Measurements from ENCODE around the gene EXOC3.

Gene EXOC3

GRCh38 chr5:478982-479535 is 36.1 kb downstream of the EXOC3 start:
- no peaks in the 10 kb centered on the region for H3K36me3 ChIP-seq (ENCODE audit: control insufficient read depth in 1 of 2, insufficient read depth in 2 of 2, low read length in 2 of 2)
- H3K27ac ChIP-seq (ENCODE audit: low read depth, low read length), result no peak overlapping the region
- H3K9me3 ChIP-seq (ENCODE audit: control insufficient read depth in 1 of 2, low read length in 2 of 2), result no peaks in the 10 kb centered on the region
- no peak overlapping the region for H3K9ac ChIP-seq (ENCODE audit: low read depth in 1 of 2, low read length in 2 of 2)
- H3K4me1 ChIP-seq (ENCODE audit: control insufficient read depth in 1 of 2, insufficient read depth in 2 of 2, low read length in 2 of 2), result peaks cover 13 to 15% of the 10 kb centered on the region in 2 donors
- H3K4me3 ChIP-seq (ENCODE audit: low read depth in 1 of 2, low read length in 2 of 2), result no peak overlapping the region
- peaks cover 31 to 78% of the 10 kb centered on the region in 2 donors for H3K27me3 ChIP-seq (ENCODE audit: control insufficient read depth in 1 of 2, insufficient read depth in 2 of 2, low read length in 2 of 2)

DNA sequence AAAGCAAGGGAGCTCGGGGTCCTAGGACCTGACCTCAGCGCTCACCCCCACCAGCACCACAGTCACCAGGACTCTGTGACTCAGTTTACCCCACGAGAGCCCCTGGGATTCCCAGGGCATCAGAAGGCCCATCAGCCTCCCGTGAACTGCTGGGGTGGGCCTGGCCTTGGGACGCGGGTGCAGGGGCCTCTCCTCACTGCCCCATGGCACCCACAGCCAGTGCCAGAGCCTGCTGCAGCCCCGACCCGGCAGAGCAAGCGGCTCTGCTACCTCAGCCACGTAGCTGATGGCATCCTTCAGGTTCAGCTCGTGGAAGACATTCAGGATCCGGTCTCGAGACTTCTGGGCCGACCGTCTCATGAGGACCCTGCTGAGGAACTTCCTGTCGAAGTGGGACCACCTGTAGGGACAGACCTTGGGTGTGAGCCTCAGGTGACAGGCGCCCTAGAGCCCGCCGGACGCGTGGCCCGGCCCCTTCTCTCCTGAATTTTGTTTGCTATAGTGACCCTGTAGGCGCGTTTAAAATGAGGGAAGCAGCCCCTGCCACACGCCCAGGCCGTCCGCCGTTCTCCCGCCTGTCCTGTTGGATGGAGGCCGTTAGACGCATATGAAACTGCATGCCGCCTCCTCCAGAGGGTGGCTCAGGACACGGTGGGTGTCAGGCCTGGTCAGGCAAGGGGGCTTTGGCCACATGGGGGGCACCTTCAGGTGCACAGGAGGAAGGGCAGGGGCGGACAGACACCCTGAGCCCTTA is 36.8 kb downstream of the EXOC3 start:
- Histone ChIP-seq H3K27ac (ENCODE audit: low read depth, low read length) (no peak overlapping the region), H3K9me3 (ENCODE audit: control insufficient read depth in 1 of 2, low read length in 2 of 2) (no peaks in the 10 kb centered on the region), H3K36me3 (ENCODE audit: control insufficient read depth in 1 of 2, insufficient read depth in 2 of 2, low read length in 2 of 2) (no peaks in the 10 kb centered on the region), H3K27me3 (ENCODE audit: control insufficient read depth in 1 of 2, insufficient read depth in 2 of 2, low read length in 2 of 2) (peaks cover 31 to 82% of the 10 kb centered on the region in 2 donors), H3K4me1 (ENCODE audit: control insufficient read depth in 1 of 2, insufficient read depth in 2 of 2, low read length in 2 of 2) (peaks cover 11 to 15% of the 10 kb centered on the region in 2 donors), H3K4me3 (ENCODE audit: low read depth in 1 of 2, low read length in 2 of 2) (no peak overlapping the region), H3K9ac (ENCODE audit: low read depth in 1 of 2, low read length in 2 of 2) (no peak overlapping the region)

GRCh38 chr5:481347-481746 is 38.4 kb downstream of the EXOC3 start:
- peaks cover 0 to under 1% of the 10 kb centered on the region in 2 donors for H3K4me1 ChIP-seq (ENCODE audit: control insufficient read depth in 1 of 2, insufficient read depth in 2 of 2, low read length in 2 of 2)
- H3K36me3 ChIP-seq (ENCODE audit: control insufficient read depth in 1 of 2, insufficient read depth in 2 of 2, low read length in 2 of 2), result no peaks in the 10 kb centered on the region
- no peak overlapping the region for H3K9ac ChIP-seq (ENCODE audit: low read depth in 1 of 2, low read length in 2 of 2)
- no peaks in the 10 kb centered on the region for H3K9me3 ChIP-seq (ENCODE audit: control insufficient read depth in 1 of 2, low read length in 2 of 2)
- no peak overlapping the region for H3K27ac ChIP-seq (ENCODE audit: low read depth, low read length)
- H3K4me3 ChIP-seq (ENCODE audit: low read depth in 1 of 2, low read length in 2 of 2), result no peak overlapping the region
- H3K27me3 ChIP-seq (ENCODE audit: control insufficient read depth in 1 of 2, insufficient read depth in 2 of 2, low read length in 2 of 2), result peaks cover 17 to 75% of the 10 kb centered on the region in 2 donors

- Histone ChIP-seq H3K4me1 (ENCODE audit: control insufficient read depth in 1 of 2, insufficient read depth in 2 of 2, low read length in 2 of 2) (no peaks in the 10 kb centered on the region), H3K27me3 (ENCODE audit: control insufficient read depth in 1 of 2, insufficient read depth in 2 of 2, low read length in 2 of 2) (peaks cover 18 to 68% of the 10 kb centered on the region in 2 donors), H3K9ac (ENCODE audit: low read depth in 1 of 2, low read length in 2 of 2) (no peak overlapping the region), H3K36me3 (ENCODE audit: control insufficient read depth in 1 of 2, insufficient read depth in 2 of 2, low read length in 2 of 2) (no peaks in the 10 kb centered on the region), H3K27ac (ENCODE audit: low read depth, low read length) (no peak overlapping the region), H3K9me3 (ENCODE audit: control insufficient read depth in 1 of 2, low read length in 2 of 2) (no peaks in the 10 kb centered on the region), H3K4me3 (ENCODE audit: low read depth in 1 of 2, low read length in 2 of 2) (no peak overlapping the region)
Observed at GRCh38 chr5:482021-482420, 39.0 kb downstream of the EXOC3 start.

GRCh38 chr5:482506-482905 is 39.5 kb downstream of the EXOC3 start:
- Histone ChIP-seq H3K4me3 (ENCODE audit: low read depth in 1 of 2, low read length in 2 of 2) (no peak overlapping the region), H3K27ac (ENCODE audit: low read depth, low read length) (no peak overlapping the region), H3K4me1 (ENCODE audit: control insufficient read depth in 1 of 2, insufficient read depth in 2 of 2, low read length in 2 of 2) (no peaks in the 10 kb centered on the region), H3K36me3 (ENCODE audit: control insufficient read depth in 1 of 2, insufficient read depth in 2 of 2, low read length in 2 of 2) (no peaks in the 10 kb centered on the region), H3K9ac (ENCODE audit: low read depth in 1 of 2, low read length in 2 of 2) (no peak overlapping the region), H3K9me3 (ENCODE audit: control insufficient read depth in 1 of 2, low read length in 2 of 2) (no peaks in the 10 kb centered on the region), H3K27me3 (ENCODE audit: control insufficient read depth in 1 of 2, insufficient read depth in 2 of 2, low read length in 2 of 2) (peaks cover 15 to 63% of the 10 kb centered on the region in 2 donors)

GRCh38 chr5:483011-483410 is 40.0 kb downstream of the EXOC3 start:
- H3K27ac ChIP-seq (ENCODE audit: low read depth, low read length), result no peak overlapping the region
- H3K9me3 ChIP-seq (ENCODE audit: control insufficient read depth in 1 of 2, low read length in 2 of 2), result no peaks in the 10 kb centered on the region
- H3K4me1 ChIP-seq (ENCODE audit: control insufficient read depth in 1 of 2, insufficient read depth in 2 of 2, low read length in 2 of 2), result no peaks in the 10 kb centered on the region
- H3K36me3 ChIP-seq (ENCODE audit: control insufficient read depth in 1 of 2, insufficient read depth in 2 of 2, low read length in 2 of 2), result no peaks in the 10 kb centered on the region
- no peak overlapping the region for H3K4me3 ChIP-seq (ENCODE audit: low read depth in 1 of 2, low read length in 2 of 2)
- no peak overlapping the region for H3K9ac ChIP-seq (ENCODE audit: low read depth in 1 of 2, low read length in 2 of 2)
- H3K27me3 ChIP-seq (ENCODE audit: control insufficient read depth in 1 of 2, insufficient read depth in 2 of 2, low read length in 2 of 2), result peaks cover 14 to 58% of the 10 kb centered on the region in 2 donors

DNA sequence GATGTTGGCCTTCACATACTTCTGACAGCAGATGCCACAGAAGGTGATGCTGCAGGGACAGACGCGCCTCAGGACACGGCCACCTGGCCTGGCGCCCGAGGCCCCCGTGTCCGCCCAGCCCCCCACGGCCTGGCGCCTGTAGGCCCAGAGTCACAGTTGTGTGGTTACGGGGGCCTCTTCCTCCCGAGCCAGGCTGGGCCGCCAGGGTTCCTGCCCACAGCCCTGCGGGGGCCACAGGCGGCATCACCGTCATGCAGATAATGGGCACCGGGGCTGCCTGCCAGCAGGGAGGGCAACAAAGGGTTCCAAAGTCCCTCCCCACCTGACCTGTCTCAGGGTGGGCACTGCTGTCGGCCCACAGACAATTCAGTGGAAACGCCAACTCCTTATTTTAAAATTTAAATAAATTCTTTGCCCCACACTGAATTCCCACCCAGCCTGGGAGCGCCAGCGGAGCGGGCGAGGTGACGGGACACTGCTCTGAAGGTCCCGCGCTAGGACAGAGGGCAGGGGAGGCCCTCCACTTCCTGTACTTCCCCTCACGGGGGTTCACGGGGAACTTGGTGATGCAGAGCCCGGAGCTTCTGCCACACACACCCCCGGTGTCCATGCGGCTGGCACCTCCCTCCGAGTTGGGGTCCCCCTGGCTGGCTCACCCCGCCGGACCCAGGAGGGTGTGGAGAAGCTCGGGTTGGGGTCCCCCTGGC is 40.6 kb downstream of the EXOC3 start:
- Histone ChIP-seq H3K9ac (ENCODE audit: low read depth in 1 of 2, low read length in 2 of 2) (no peak overlapping the region), H3K27me3 (ENCODE audit: control insufficient read depth in 1 of 2, insufficient read depth in 2 of 2, low read length in 2 of 2) (peaks cover 14 to 53% of the 10 kb centered on the region in 2 donors), H3K4me1 (ENCODE audit: control insufficient read depth in 1 of 2, insufficient read depth in 2 of 2, low read length in 2 of 2) (no peaks in the 10 kb centered on the region), H3K4me3 (ENCODE audit: low read depth in 1 of 2, low read length in 2 of 2) (no peak overlapping the region), H3K9me3 (ENCODE audit: control insufficient read depth in 1 of 2, low read length in 2 of 2) (no peaks in the 10 kb centered on the region), H3K36me3 (ENCODE audit: control insufficient read depth in 1 of 2, insufficient read depth in 2 of 2, low read length in 2 of 2) (no peaks in the 10 kb centered on the region), H3K27ac (ENCODE audit: low read depth, low read length) (no peak overlapping the region)

DNA sequence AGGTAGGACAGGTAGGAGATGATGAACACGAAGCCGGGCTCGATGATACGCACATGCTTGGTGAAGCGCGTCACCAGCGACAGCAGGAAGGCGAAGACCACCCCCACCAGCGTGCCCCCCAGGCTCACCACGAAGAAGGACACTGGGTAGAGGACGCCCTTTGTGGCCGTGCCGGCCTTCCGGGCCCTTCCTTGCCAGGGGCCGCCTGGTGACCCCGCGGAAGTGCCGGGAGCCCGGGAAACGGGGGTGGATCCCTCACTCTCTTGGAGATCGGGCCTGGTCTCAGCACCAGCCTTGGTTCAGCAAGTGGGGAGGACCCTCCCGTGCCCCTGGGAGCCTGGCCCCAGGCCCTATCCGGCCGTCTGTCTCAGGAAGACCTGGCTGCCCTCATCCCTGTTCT is 41.6 kb downstream of the EXOC3 start:
- no peak overlapping the region for H3K4me3 ChIP-seq (ENCODE audit: low read depth in 1 of 2, low read length in 2 of 2)
- H3K36me3 ChIP-seq (ENCODE audit: control insufficient read depth in 1 of 2, insufficient read depth in 2 of 2, low read length in 2 of 2), result no peaks in the 10 kb centered on the region
- H3K9ac ChIP-seq (ENCODE audit: low read depth in 1 of 2, low read length in 2 of 2), result no peak overlapping the region
- no peak overlapping the region for H3K27ac ChIP-seq (ENCODE audit: low read depth, low read length)
- H3K4me1 ChIP-seq (ENCODE audit: control insufficient read depth in 1 of 2, insufficient read depth in 2 of 2, low read length in 2 of 2), result no peaks in the 10 kb centered on the region
- H3K27me3 ChIP-seq (ENCODE audit: control insufficient read depth in 1 of 2, insufficient read depth in 2 of 2, low read length in 2 of 2), result peaks cover 14 to 43% of the 10 kb centered on the region in 2 donors
- H3K9me3 ChIP-seq (ENCODE audit: control insufficient read depth in 1 of 2, low read length in 2 of 2), result no peaks in the 10 kb centered on the region

- no peak overlapping the region for H3K27ac ChIP-seq (ENCODE audit: low read depth, low read length)
- H3K4me3 ChIP-seq (ENCODE audit: low read depth in 1 of 2, low read length in 2 of 2), result no peak overlapping the region
- peaks cover 8 to 36% of the 10 kb centered on the region in 2 donors for H3K27me3 ChIP-seq (ENCODE audit: control insufficient read depth in 1 of 2, insufficient read depth in 2 of 2, low read length in 2 of 2)
Observed at GRCh38 chr5:485113-485945, 42.4 kb downstream of the EXOC3 start.

More at GRCh38 chr5:485113-485945, 42.4 kb downstream of the EXOC3 start:
- H3K9ac ChIP-seq (ENCODE audit: low read depth in 1 of 2, low read length in 2 of 2), result no peak overlapping the region
- no peaks in the 10 kb centered on the region for H3K36me3 ChIP-seq (ENCODE audit: control insufficient read depth in 1 of 2, insufficient read depth in 2 of 2, low read length in 2 of 2)
- H3K4me1 ChIP-seq (ENCODE audit: control insufficient read depth in 1 of 2, insufficient read depth in 2 of 2, low read length in 2 of 2), result no peaks in the 10 kb centered on the region
- no peaks in the 10 kb centered on the region for H3K9me3 ChIP-seq (ENCODE audit: control insufficient read depth in 1 of 2, low read length in 2 of 2)

Measured in duodenal mucosa (tissue), 2 donors.